Ectodermal cell (in vitro differentiated cells): ENCODE measurements around the gene EVC2.

Experiments used
- H3K27ac ChIP-seq: 2 replicates; pipeline ENCODE4 v1.7.0; 2013; ENCODE audit warnings: mild to moderate bottlenecking, low read depth, low read length; ENCODE audit not compliant: insufficient read depth, poor library complexity, severe bottlenecking
- H3K27me3 ChIP-seq: 2 replicates; pipeline ENCODE4 v1.7.0; 2013; ENCODE audit warnings: mild to moderate bottlenecking, low read length; ENCODE audit not compliant: insufficient read depth, control insufficient read depth, poor library complexity, severe bottlenecking
- H3K36me3 ChIP-seq: one replicate; pipeline ENCODE4 v1.7.0; 2013; ENCODE audit warnings: low read length; ENCODE audit not compliant: control insufficient read depth, insufficient read depth
- H3K4me1 ChIP-seq: one replicate; pipeline ENCODE4 v1.7.0; 2013; ENCODE audit warnings: low read length; ENCODE audit not compliant: control insufficient read depth, insufficient read depth
- H3K4me3 ChIP-seq: 2 replicates; pipeline ENCODE4 v1.7.0; 2013; ENCODE audit warnings: low read depth, low read length, control low read depth; ENCODE audit not compliant: insufficient read depth
- H3K9me3 ChIP-seq: 2 replicates; pipeline ENCODE4 v1.7.0; 2013; ENCODE audit warnings: mild to moderate bottlenecking, low read length, moderate library complexity; ENCODE audit not compliant: control insufficient read depth
- WGBS, 2 experiments: methylation state at CpG; one replicate each; pipeline ENCODE4 v1.1.7; 2013; ENCODE audit warnings: missing lambda C conversion rate in 2 of 2; 5-methylcytosine and 5-hydroxymethylcytosine counted together

Gene EVC2

DNA sequence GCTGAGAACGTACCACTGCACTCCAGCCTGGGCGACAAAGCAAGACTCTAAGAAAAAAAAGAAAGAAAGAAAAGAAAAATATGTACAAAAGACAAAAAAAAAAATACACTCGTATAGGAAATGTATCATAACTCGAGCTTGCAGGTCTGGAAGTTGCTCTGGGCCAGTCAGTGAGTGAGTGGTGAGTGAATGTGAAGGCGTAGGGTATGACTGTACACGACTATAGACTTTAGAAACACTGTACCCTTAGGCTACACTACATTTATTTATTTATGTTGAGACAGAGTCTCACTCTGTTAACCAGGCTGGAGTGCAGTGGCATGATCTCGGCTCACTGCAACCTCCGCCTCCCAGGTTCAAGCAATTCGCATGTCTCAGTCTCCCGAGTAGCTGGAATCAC, 29.4 kb downstream of the EVC2 start:
- WGBS, 2 experiments = 97% methylated on average over 8 to 10 of the region's 10 CpGs
- H3K4me1 ChIP-seq = no peaks in the 10 kb centered on the region
- no peak overlapping the region for H3K4me3 ChIP-seq
- H3K27ac ChIP-seq = no peak overlapping the region
- no peaks in the 10 kb centered on the region for H3K27me3 ChIP-seq
- no peaks in the 10 kb centered on the region for H3K9me3 ChIP-seq
- peaks cover 8% of the 10 kb centered on the region for H3K36me3 ChIP-seq

GRCh38 chr4:5676763-5677162, 31.6 kb downstream of the EVC2 start:
- no peak overlapping the region for H3K27ac ChIP-seq
- H3K9me3 ChIP-seq = no peaks in the 10 kb centered on the region
- no peaks in the 10 kb centered on the region for H3K4me1 ChIP-seq
- H3K27me3 ChIP-seq = no peaks in the 10 kb centered on the region
- WGBS, 2 experiments = 93 to 96% methylated on average over 8 of the region's 8 CpGs
- H3K36me3 ChIP-seq = peaks cover 8% of the 10 kb centered on the region
- no peak overlapping the region for H3K4me3 ChIP-seq

- Histone ChIP-seq H3K4me1 (no peaks in the 10 kb centered on the region), H3K27me3 (no peaks in the 10 kb centered on the region), H3K36me3 (no peaks in the 10 kb centered on the region), H3K9me3 (peaks cover 5% of the 10 kb centered on the region), H3K4me3 (no peak overlapping the region), H3K27ac (no peak overlapping the region)
- WGBS, 2 experiments = 86 to 100% methylated on average over 1 of the region's 1 CpG
These were observed 41.6 kb downstream of the EVC2 start for GRCh38 chr4:5666741-5667140.

- H3K27me3 ChIP-seq = no peaks in the 10 kb centered on the region
- WGBS, 2 experiments = 88 to 97% methylated on average over 12 of the region's 12 CpGs
- H3K27ac ChIP-seq = no peak overlapping the region
- H3K9me3 ChIP-seq = peaks cover 5% of the 10 kb centered on the region
- H3K4me1 ChIP-seq = no peaks in the 10 kb centered on the region
- H3K36me3 ChIP-seq = no peaks in the 10 kb centered on the region
- H3K4me3 ChIP-seq = no peak overlapping the region
These were observed 43.6 kb downstream of the EVC2 start for GRCh38 chr4:5664778-5665177.

DNA sequence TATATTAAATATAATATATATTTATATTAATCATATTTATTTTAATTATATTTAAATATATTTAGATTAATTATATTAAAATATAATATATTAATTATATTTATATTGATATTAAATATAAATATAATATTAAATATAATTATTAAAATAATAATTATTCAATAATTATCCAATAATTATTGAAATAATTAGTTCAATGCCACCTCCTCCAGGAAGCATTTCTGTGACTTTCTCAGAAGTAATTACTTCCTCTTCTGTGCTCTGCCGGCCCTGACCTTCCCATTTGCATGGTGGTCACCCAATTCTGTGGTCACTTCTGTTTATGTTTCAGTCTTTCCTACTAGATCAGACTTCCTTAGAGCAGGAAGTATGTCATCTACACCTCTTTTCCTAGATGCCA, 45.8 kb downstream of the EVC2 start:
- Histone ChIP-seq H3K27me3 (no peaks in the 10 kb centered on the region), H3K4me3 (no peak overlapping the region), H3K36me3 (no peaks in the 10 kb centered on the region), H3K9me3 (peaks cover 3% of the 10 kb centered on the region), H3K27ac (no peak overlapping the region), H3K4me1 (no peaks in the 10 kb centered on the region)
- WGBS, 2 experiments = 93 to 97% methylated on average over 1 of the region's 1 CpG

GRCh38 chr4:5661237-5661636, 47.1 kb downstream of the EVC2 start:
- no peaks in the 10 kb centered on the region for H3K4me1 ChIP-seq
- no peaks in the 10 kb centered on the region for H3K9me3 ChIP-seq
- H3K27me3 ChIP-seq = no peaks in the 10 kb centered on the region
- no peak overlapping the region for H3K4me3 ChIP-seq
- no peak overlapping the region for H3K27ac ChIP-seq
- H3K36me3 ChIP-seq = no peaks in the 10 kb centered on the region
- 90 to 97% methylated on average over 4 of the region's 4 CpGs for WGBS, 2 experiments

DNA sequence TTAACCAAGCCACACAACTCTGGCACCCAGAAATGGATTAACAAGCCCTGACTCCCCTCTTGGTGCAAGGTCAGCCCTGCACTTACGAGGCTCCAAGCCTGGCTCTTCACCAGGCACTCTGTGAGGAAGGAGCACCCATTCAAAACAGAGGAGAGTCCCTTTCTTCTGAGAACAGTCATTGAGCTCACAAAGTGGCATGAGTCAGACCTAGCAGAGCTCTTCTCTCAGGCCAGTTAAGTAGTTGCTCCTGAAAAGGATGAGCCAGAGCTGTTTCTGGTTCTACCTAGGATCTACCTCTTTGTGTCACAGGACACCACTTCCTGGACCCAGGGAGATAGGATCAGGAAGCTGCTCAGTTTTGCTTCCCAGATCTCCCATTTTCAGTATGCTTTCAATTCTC, 48.2 kb downstream of the EVC2 start:
- no peak overlapping the region for H3K4me3 ChIP-seq
- 91 to 94% methylated on average over 1 of the region's 1 CpG for WGBS, 2 experiments
- no peaks in the 10 kb centered on the region for H3K4me1 ChIP-seq
- no peaks in the 10 kb centered on the region for H3K27me3 ChIP-seq
- no peaks in the 10 kb centered on the region for H3K36me3 ChIP-seq
- H3K9me3 ChIP-seq = no peaks in the 10 kb centered on the region
- H3K27ac ChIP-seq = no peak overlapping the region

DNA sequence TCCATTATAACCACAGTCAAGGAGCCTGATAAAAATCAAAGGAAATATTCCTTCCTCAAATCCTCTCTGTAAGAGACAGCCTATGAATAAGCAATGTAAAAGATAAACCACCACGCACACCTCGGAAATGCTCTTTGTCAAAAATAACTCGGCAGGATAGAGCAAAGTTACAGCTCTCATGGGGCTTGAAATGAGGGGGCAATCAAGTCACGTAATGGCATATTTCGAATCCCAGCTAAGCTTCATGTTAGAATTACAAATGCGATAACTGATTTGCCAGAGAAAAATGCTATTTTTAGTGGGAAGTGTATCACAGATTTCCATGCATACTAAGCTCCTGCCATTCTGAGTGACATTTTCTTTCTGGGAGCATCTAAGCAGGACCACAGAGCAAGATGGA, 49.4 kb downstream of the EVC2 start:
- Histone ChIP-seq H3K27ac (no peak overlapping the region), H3K36me3 (no peaks in the 10 kb centered on the region), H3K9me3 (no peaks in the 10 kb centered on the region), H3K27me3 (no peaks in the 10 kb centered on the region), H3K4me1 (no peaks in the 10 kb centered on the region), H3K4me3 (no peak overlapping the region)
- WGBS, 2 experiments = 97% methylated on average over 6 of the region's 6 CpGs

DNA sequence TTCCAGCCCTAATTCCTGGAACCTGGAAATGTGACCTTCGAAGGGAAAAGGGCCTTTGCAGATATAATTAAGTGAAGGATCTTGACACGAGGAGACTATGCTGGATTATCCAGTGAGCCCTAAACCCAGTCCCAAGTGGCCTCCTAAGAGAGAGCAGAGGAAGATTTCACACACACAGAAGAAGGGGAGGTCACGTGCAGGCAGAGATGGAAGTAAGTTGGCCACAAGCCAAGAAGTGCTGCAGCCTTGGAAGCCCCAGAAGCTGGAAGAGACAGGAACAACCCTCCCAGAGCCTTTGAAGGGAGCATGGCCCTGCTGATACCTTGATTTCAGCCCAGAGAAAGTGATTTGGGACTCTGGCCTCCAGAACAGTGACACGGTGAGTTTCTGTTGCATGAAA, 51.9 kb downstream of the EVC2 start:
- no peaks in the 10 kb centered on the region for H3K9me3 ChIP-seq
- H3K4me1 ChIP-seq = no peaks in the 10 kb centered on the region
- 94 to 97% methylated on average over 4 of the region's 4 CpGs for WGBS, 2 experiments
- H3K27me3 ChIP-seq = no peaks in the 10 kb centered on the region
- H3K36me3 ChIP-seq = no peaks in the 10 kb centered on the region
- no peak overlapping the region for H3K27ac ChIP-seq
- no peak overlapping the region for H3K4me3 ChIP-seq

- Histone ChIP-seq H3K9me3 (no peaks in the 10 kb centered on the region), H3K4me1 (no peaks in the 10 kb centered on the region), H3K27ac (no peak overlapping the region), H3K27me3 (no peaks in the 10 kb centered on the region), H3K4me3 (no peak overlapping the region), H3K36me3 (no peaks in the 10 kb centered on the region)
- WGBS, 2 experiments = 90% methylated on average over 11 of the region's 11 CpGs
These were observed 53.6 kb downstream of the EVC2 start for GRCh38 chr4:5654791-5655190.

GRCh38 chr4:5651089-5651488, 57.3 kb downstream of the EVC2 start:
- no peaks in the 10 kb centered on the region for H3K9me3 ChIP-seq
- no peak overlapping the region for H3K27ac ChIP-seq
- no peaks in the 10 kb centered on the region for H3K4me1 ChIP-seq
- H3K27me3 ChIP-seq = no peaks in the 10 kb centered on the region
- no peaks in the 10 kb centered on the region for H3K36me3 ChIP-seq
- no peak overlapping the region for H3K4me3 ChIP-seq
- 91 to 94% methylated on average over 6 of the region's 6 CpGs for WGBS, 2 experiments
